Pancreas (tissue), 10 donors: Measurements from ENCODE around the gene BOLA1. TPM values are rescaled to one million over a fixed set of nuclear protein-coding genes. Genes with fewer than 3 reads are reported as not detected.
A peak's percentile ranks its signal among the peaks of the same experiment; 100 is the strongest.
"Not testable (repeated sequence)": the region's sequence is repeated elsewhere in the genome, so short reads cannot be mapped to it uniquely, and the experiment has no call there.

Experiments used
- ATAC-seq, 4 donors: fragments of 200-7000 bp; cut with Tn5 transposase; one replicate each; pipeline versions ENCODE4 v1.8.0 to v1.9.1; 2020; ENCODE audit warnings: mild to moderate bottlenecking in 4 of 4, moderate library complexity in 4 of 4
- DNase-seq, 6 donors: peaks; one replicate each; pipeline ENCODE4 v3.0.0-alpha.2; 2020
- FAIRE-seq: peaks from 2 replicates; lab custom pipeline; 2012; peaks lifted over from hg19 to GRCh38; lab: Jason Lieb, UNC
- H3K27ac ChIP-seq, 4 donors: fragments of 200-600 bp; sonication (generic); 1 replicate in 3 of 4; 2 replicates in 1 of 4; pipeline versions ENCODE4 v1.5.0 to v1.8.0; 2020
- H3K27me3 ChIP-seq, 4 donors: fragments of 200-600 bp; one replicate each; pipeline ENCODE4 v1.8.0; 2021
- H3K36me3 ChIP-seq, 3 donors: fragments of 200-600 bp; sonication (generic) in 1 of 3; one replicate each; pipeline versions ENCODE4 v1.5.0 to v1.8.0; 2020 to 2021
- H3K4me1 ChIP-seq, 3 donors: fragments of 200-600 bp; one replicate each; pipeline ENCODE4 v1.8.0; 2021
- H3K4me3 ChIP-seq, 4 donors: fragments of 200-600 bp; sonication (generic) in 2 of 4; one replicate each; pipeline versions ENCODE4 v1.5.0 to v1.8.0; 2020 to 2021
- H3K9me3 ChIP-seq, 4 donors: fragments of 200-600 bp; one replicate each; pipeline ENCODE4 v1.8.0; 2021
- CTCF ChIP-seq, 4 donors: fragments of 200-600 bp; sonication (generic) in 3 of 4; IDR thresholded peaks; one replicate each; pipeline versions ENCODE4 v1.5.0 to v1.8.0; 2021; ENCODE audit warnings: antibody characterized with exemption in 4 of 4
- WGBS, 2 donors: extraction: QIAGEN DNeasy Blood & Tissue Kit; methylation state at CpG; one replicate each; pipeline ENCODE4 v1.1.7; 2013; 5-methylcytosine and 5-hydroxymethylcytosine counted together
- intact Hi-C, 3 donors: fragments of 100-400 bp; cut with DNase I; formaldehyde crosslinking; loops; one replicate each; pipeline versions ENCODE4 v1.11.1 to v1.14.2; 2022
- polyA plus RNA-seq, 2 donors: library from polyadenylated mRNA; stranded (reverse); fragments of 200-250 nt; gene quantifications; one replicate each; pipeline ENCODE4 v1.2.3, GENCODE V29; 2013
- total RNA-seq, 6 donors: library from RNA; stranded (reverse); fragmentation: NEBNext Ultra II Directional in 4 of 6; extraction: Animal tissue kit (Norgen Biotek cat#: 25700) in 4 of 6; gene quantifications; one replicate each; pipeline versions ENCODE4 v1.2.1 to v1.2.4, GENCODE V29; 2021 to 2023
- donor health status: healthy with polysubstance abuse.
- donor health status: DM: no; HTN: no; CAD: no; lungs with moderate emphysema.
- donor health status: DM: no; HTN: no; CAD: no.
- donor health status: control.
- donor health status: control.
- donor health status: Bipolar disorder and iron deficiency.
- donor health status: DM: yes; HTN: yes; CAD: no.
- donor health status: DM: no; HTN: no; CAD: no.
- donor health status: DM: no; HTN: no; CAD: no.
- donor health status: DM: yes; HTN: yes; CAD: no.

The BOLA1 gene
- 1 to 10 TPM; 7.0 to 8.8 (median 8.5) TPM for total RNA-seq
- 10 to 100 TPM; 19.6 to 24.1 TPM for polyA plus RNA-seq

GRCh38 chr1:149899460-149900284 is at the start of gene BOLA1:
Gene BOLA1, plus strand, starts transcription at chr1:149899568. Its CDS starts 492 bp downstream, at chr1:149900060.
- TF ChIP-seq CTCF (IDR thresholded peaks at IDR 0.05) = no peak
- intact Hi-C loops = no loop called here
- peaks cover 0 to 6% (median 3%) of the 10 kb centered on the region in 3 donors for H3K4me1 ChIP-seq
- H3K4me3 ChIP-seq = peak within 1 kb of the TSS; percentile 22 to 51 (median 38)
- H3K27me3 ChIP-seq = no peaks in the 10 kb centered on the region
- H3K27ac ChIP-seq = peak within 1 kb of the TSS; percentile 80 to 83 (median 82)
- FAIRE-seq (no peak), ATAC-seq (peak; percentile 98 to 99 (median 99)), DNase-seq (peak; percentile 90 to 97 (median 92))
- 3 to 8% methylated on average over 64 to 65 of the region's 65 CpGs for WGBS, 2 donors
- no peaks in the 10 kb centered on the region for H3K36me3 ChIP-seq
- H3K9me3 ChIP-seq = no peaks in the 10 kb centered on the region

- H3K36me3 ChIP-seq = no peaks in the 10 kb centered on the region
- FAIRE-seq = no peak
- H3K4me1 ChIP-seq = peaks cover 8 to 22% (median 20%) of the 10 kb centered on the region in 3 donors
- no peak for ATAC-seq
- no peak for TF ChIP-seq CTCF (IDR thresholded peaks at IDR 0.05)
- 4 to 6% methylated on average over 5 to 9 of the region's 9 CpGs for WGBS, 2 donors
- peak in 2 of 6 donors; percentile 11 to 15 for DNase-seq
- intact Hi-C loops = no loop called here
- peak overlapping the region in 3 of 4 donors; percentile 27 to 48 (median 40) for H3K4me3 ChIP-seq
- no peaks in the 10 kb centered on the region for H3K27me3 ChIP-seq
- peak overlapping the region; percentile 45 to 78 (median 62) for H3K27ac ChIP-seq
- H3K9me3 ChIP-seq = no peaks in the 10 kb centered on the region
Measured at GRCh38 chr1:149849947-149850360, 49.4 kb upstream of the BOLA1 start.

- H3K4me1 ChIP-seq = peaks cover 5 to 20% (median 17%) of the 10 kb centered on the region in 3 donors
- intact Hi-C loops, H3K9me3 ChIP-seq, DNase-seq, H3K27me3 ChIP-seq, H3K27ac ChIP-seq, H3K36me3 ChIP-seq, H3K4me3 ChIP-seq, FAIRE-seq: not testable (repeated sequence)
- no CpG with 5 or more reads among the region's 62 CpGs for WGBS, 2 donors
- peak; percentile 75 to 86 (median 82) for ATAC-seq
Measured at GRCh38 chr1:149850732-149851345, 48.5 kb upstream of the BOLA1 start.

GRCh38 chr1:149851585-149852213 is 47.7 kb upstream of the BOLA1 start:
- peak; percentile 68 to 71 (median 69) for ATAC-seq
- peaks cover 5 to 20% (median 17%) of the 10 kb centered on the region in 3 donors for H3K4me1 ChIP-seq
- FAIRE-seq, H3K27ac ChIP-seq, H3K9me3 ChIP-seq, H3K36me3 ChIP-seq, H3K27me3 ChIP-seq, H3K4me3 ChIP-seq, intact Hi-C loops, DNase-seq: not testable (repeated sequence)
- no CpG with 5 or more reads among the region's 53 CpGs for WGBS, 2 donors

GRCh38 chr1:149852263-149852662 is 47.1 kb upstream of the BOLA1 start:
- intact Hi-C loops, FAIRE-seq: not testable (repeated sequence)

GRCh38 chr1:149860271-149860670 is 39.1 kb upstream of the BOLA1 start:
- H3K4me3 ChIP-seq, H3K9me3 ChIP-seq, H3K4me1 ChIP-seq, H3K27ac ChIP-seq, FAIRE-seq, DNase-seq, intact Hi-C loops, H3K27me3 ChIP-seq, H3K36me3 ChIP-seq: not testable (repeated sequence)
- no CpG with 5 or more reads among the region's 15 CpGs for WGBS, 2 donors
- ATAC-seq = peak; percentile 10 to 24 (median 12)

More at GRCh38 chr1:149852263-149852662, 47.1 kb upstream of the BOLA1 start:
- not testable (repeated sequence) for H3K9me3 ChIP-seq, H3K4me3 ChIP-seq, H3K36me3 ChIP-seq, DNase-seq, H3K27ac ChIP-seq, H3K27me3 ChIP-seq
- peaks cover 5 to 20% (median 17%) of the 10 kb centered on the region in 3 donors for H3K4me1 ChIP-seq
- peak; percentile 61 to 76 (median 68) for ATAC-seq
- no CpG with 5 or more reads among the region's 26 CpGs for whole genome bisulfite sequencing, 2 donors

- H3K4me3 ChIP-seq, H3K27ac ChIP-seq, DNase-seq, H3K36me3 ChIP-seq, H3K27me3 ChIP-seq, intact Hi-C loops, H3K4me1 ChIP-seq, FAIRE-seq, H3K9me3 ChIP-seq: not testable (repeated sequence)
- WGBS, 2 donors = no CpG with 5 or more reads among the region's 55 CpGs
- peak; percentile 82 to 90 (median 85) for ATAC-seq
Measured at GRCh38 chr1:149860684-149861496, 38.5 kb upstream of the BOLA1 start.

- H3K9me3 ChIP-seq, DNase-seq, intact Hi-C loops, H3K4me3 ChIP-seq, FAIRE-seq, H3K4me1 ChIP-seq, H3K36me3 ChIP-seq, H3K27ac ChIP-seq, H3K27me3 ChIP-seq: not testable (repeated sequence)
- WGBS, 2 donors = no CpG with 5 or more reads among the region's 32 CpGs
- ATAC-seq = peak; percentile 20 to 49 (median 42)
Measured at GRCh38 chr1:149861497-149862054, 37.8 kb upstream of the BOLA1 start.

GRCh38 chr1:149866887-149867286 is 32.5 kb upstream of the BOLA1 start:
- H3K4me1 ChIP-seq, FAIRE-seq, H3K36me3 ChIP-seq, DNase-seq, ATAC-seq, H3K9me3 ChIP-seq, H3K27ac ChIP-seq, intact Hi-C loops, H3K27me3 ChIP-seq, H3K4me3 ChIP-seq: not testable (repeated sequence)
- no CpG with 5 or more reads among the region's 2 CpGs for WGBS, 2 donors
